ENCODE measurements around the gene BMAL1.

The BMAL1 gene

DNA sequence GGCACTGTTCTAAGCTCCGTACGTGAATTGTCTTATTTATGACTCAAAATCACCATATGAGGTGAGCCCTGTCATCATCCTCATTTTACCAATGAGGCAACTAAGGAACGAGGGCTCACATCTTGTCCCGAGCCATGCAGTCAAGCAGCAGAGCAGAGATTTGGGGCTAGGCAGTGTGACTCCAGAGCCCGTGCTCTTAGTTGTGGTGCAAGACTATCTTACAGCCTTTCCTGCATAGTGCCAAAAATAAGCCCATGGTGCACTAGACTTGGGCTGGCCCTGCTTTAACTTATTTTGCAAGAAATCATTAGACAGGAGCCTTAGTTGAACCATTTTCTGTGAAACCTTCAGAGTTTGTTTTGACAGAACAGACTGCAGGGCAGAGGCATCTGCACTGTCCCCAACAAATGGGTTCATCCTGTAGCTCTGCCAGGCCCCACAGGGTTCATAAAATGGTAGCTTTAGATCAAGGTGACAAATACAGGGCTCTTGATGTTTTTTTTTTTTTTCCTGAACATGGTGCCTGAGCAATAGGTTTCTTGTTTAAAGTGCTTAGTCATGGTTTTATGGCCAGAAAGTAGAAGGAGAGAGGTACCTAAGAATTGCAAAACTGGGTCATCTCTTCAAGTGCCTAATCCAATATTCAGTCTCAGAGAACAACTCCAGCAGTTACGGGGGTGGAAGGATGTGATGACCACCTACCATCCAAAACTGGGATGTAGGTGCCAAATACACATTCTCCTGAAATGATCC is 56.6 kb downstream of the BMAL1 start:
- Histone ChIP-seq H3K4me3 (ENCODE audit: low read length) (no peak overlapping the region), H3K9me3 (ENCODE audit: control insufficient read depth, insufficient read depth, low read length) (no peaks in the 10 kb centered on the region), H4K20me1 (ENCODE audit: control insufficient read depth, insufficient read depth, low read depth, low read length) (no peaks in the 10 kb centered on the region), H3K4me2 (ENCODE audit: low read length) (no peak overlapping the region), H3K27ac (ENCODE audit: low read depth, low read length) (no peak overlapping the region), H3K27me3 (ENCODE audit: control insufficient read depth, low read length) (peaks cover 18% of the 10 kb centered on the region), H3K79me2 (ENCODE audit: control insufficient read depth, low read length) (no peaks in the 10 kb centered on the region), H3K9me2 (replicated peaks; ENCODE audit: control insufficient read depth, low read length) (no peaks in the 10 kb centered on the region), H3F3A (ENCODE audit: control insufficient read depth, insufficient read depth) (no peaks in the 10 kb centered on the region), H3K4me1 (ENCODE audit: control insufficient read depth, low read length) (no peaks in the 10 kb centered on the region), H3K36me3 (ENCODE audit: control insufficient read depth, low read length) (no peaks in the 10 kb centered on the region)
- TF ChIP-seq EZH2phosphoT487 (IDR thresholded peaks at IDR 0.05; ENCODE audit: borderline replicate concordance, low read length), result no peak
- TF ChIP-seq, protein P1, sequence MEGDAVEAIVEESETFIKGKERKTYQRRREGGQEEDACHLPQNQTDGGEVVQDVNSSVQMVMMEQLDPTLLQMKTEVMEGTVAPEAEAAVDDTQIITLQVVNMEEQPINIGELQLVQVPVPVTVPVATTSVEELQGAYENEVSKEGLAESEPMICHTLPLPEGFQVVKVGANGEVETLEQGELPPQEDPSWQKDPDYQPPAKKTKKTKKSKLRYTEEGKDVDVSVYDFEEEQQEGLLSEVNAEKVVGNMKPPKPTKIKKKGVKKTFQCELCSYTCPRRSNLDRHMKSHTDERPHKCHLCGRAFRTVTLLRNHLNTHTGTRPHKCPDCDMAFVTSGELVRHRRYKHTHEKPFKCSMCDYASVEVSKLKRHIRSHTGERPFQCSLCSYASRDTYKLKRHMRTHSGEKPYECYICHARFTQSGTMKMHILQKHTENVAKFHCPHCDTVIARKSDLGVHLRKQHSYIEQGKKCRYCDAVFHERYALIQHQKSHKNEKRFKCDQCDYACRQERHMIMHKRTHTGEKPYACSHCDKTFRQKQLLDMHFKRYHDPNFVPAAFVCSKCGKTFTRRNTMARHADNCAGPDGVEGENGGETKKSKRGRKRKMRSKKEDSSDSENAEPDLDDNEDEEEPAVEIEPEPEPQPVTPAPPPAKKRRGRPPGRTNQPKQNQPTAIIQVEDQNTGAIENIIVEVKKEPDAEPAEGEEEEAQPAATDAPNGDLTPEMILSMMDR (IDR thresholded peaks at IDR 0.05; ENCODE audit: low read depth, low read length, poor library complexity, severe bottlenecking), result no peak

DNA sequence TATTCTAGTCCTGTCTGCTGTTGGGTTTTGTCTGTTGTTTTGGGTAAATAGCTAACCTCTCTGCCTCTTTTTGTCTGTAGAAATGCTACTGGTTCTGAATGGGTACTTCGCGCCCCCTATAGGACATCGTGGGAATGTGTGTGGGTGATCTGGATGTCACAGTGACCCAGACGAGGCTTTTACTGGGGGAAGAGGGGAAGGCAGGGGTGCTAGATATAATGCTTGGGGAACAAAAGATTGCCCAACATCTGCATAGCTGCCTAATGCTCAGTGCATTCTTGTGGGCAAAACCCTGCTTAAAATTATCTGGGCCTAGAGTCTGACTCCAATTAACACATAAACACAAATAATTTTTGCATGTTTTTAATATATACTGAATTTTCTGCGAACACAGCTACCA is 57.7 kb downstream of the BMAL1 start:
- H3K4me2 ChIP-seq (ENCODE audit: low read length), result no peak overlapping the region
- H3K27ac ChIP-seq (ENCODE audit: low read depth, low read length), result no peak overlapping the region
- H3K9me3 ChIP-seq (ENCODE audit: control insufficient read depth, insufficient read depth, low read length), result no peaks in the 10 kb centered on the region
- no peak for TF ChIP-seq EZH2phosphoT487 (IDR thresholded peaks at IDR 0.05; ENCODE audit: borderline replicate concordance, low read length)
- TF ChIP-seq, protein P1 (IDR thresholded peaks at IDR 0.05; ENCODE audit: low read depth, low read length, poor library complexity, severe bottlenecking), result peak; percentile 78
- no peaks in the 10 kb centered on the region for H3F3A ChIP-seq (ENCODE audit: control insufficient read depth, insufficient read depth)
- peaks cover 21% of the 10 kb centered on the region for H3K27me3 ChIP-seq (ENCODE audit: control insufficient read depth, low read length)
- no peaks in the 10 kb centered on the region for H3K4me1 ChIP-seq (ENCODE audit: control insufficient read depth, low read length)
- no peaks in the 10 kb centered on the region for H3K9me2 ChIP-seq (replicated peaks; ENCODE audit: control insufficient read depth, low read length)
- H3K4me3 ChIP-seq (ENCODE audit: low read length), result no peak overlapping the region
- no peaks in the 10 kb centered on the region for H3K79me2 ChIP-seq (ENCODE audit: control insufficient read depth, low read length)
- no peaks in the 10 kb centered on the region for H4K20me1 ChIP-seq (ENCODE audit: control insufficient read depth, insufficient read depth, low read depth, low read length)
- no peaks in the 10 kb centered on the region for H3K36me3 ChIP-seq (ENCODE audit: control insufficient read depth, low read length)

DNA sequence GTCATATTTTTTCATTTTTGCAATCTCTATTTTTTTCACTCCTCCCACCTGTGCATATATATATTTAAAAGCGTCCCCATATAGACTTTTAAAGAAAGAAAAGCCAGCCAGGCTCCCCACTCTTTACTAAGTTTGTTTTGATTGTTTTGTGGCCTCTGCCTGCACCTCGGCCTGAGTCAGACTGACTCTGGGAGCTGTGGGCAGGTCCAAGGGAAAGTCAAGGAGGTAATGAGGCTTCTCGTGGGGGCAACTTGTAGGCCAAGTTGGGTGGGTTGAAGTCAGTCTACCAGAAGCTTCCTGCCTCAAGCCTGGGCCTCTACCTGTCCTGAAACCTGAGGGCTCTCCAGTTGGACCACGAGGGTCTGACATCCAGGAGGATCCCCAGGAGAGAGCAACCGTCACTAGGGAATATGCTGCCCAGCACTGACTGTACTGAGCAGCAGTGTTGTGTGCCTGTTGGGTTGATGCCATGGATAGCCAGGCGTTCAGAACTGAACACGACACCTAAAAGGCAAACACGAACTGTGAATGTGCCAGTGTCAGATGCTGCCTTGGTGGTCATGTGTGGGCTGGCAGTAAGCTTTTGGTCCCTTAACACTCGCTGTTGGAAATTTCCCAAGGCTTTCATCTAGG is 58.8 kb downstream of the BMAL1 start:
- H3K9me2 ChIP-seq (replicated peaks; ENCODE audit: control insufficient read depth, low read length), result no peaks in the 10 kb centered on the region
- no peaks in the 10 kb centered on the region for H4K20me1 ChIP-seq (ENCODE audit: control insufficient read depth, insufficient read depth, low read depth, low read length)
- H3K27me3 ChIP-seq (ENCODE audit: control insufficient read depth, low read length), result peaks cover 21% of the 10 kb centered on the region
- no peaks in the 10 kb centered on the region for H3K9me3 ChIP-seq (ENCODE audit: control insufficient read depth, insufficient read depth, low read length)
- no peak overlapping the region for H3K27ac ChIP-seq (ENCODE audit: low read depth, low read length)
- no peaks in the 10 kb centered on the region for H3K36me3 ChIP-seq (ENCODE audit: control insufficient read depth, low read length)
- H3K79me2 ChIP-seq (ENCODE audit: control insufficient read depth, low read length), result no peaks in the 10 kb centered on the region
- no peak overlapping the region for H3K4me2 ChIP-seq (ENCODE audit: low read length)
- H3K4me3 ChIP-seq (ENCODE audit: low read length), result no peak overlapping the region
- H3F3A ChIP-seq (ENCODE audit: control insufficient read depth, insufficient read depth), result no peaks in the 10 kb centered on the region
- H3K4me1 ChIP-seq (ENCODE audit: control insufficient read depth, low read length), result no peaks in the 10 kb centered on the region
- TF ChIP-seq, protein P1 (IDR thresholded peaks at IDR 0.05; ENCODE audit: low read depth, low read length, poor library complexity, severe bottlenecking), result no peak
- TF ChIP-seq EZH2phosphoT487 (IDR thresholded peaks at IDR 0.05; ENCODE audit: borderline replicate concordance, low read length), result no peak
